Smooth muscle cell (in vitro differentiated cells): ENCODE measurements around the gene COPB2. TPM values are rescaled to one million over a fixed set of nuclear protein-coding genes. Genes with fewer than 3 reads are reported as not detected.

Experiments
- DNase-seq: peaks from one replicate; lab custom pipeline; 2025; ENCODE audit not compliant: unreplicated experiment; lab: John Stamatoyannopoulos, UW
- H2AFZ ChIP-seq: fragments of 200-600 bp; sonication (generic); 2 replicates; pipeline ENCODE4 v1.6.0; 2016; ENCODE audit warnings: antibody characterized with exemption, low read depth, mild to moderate bottlenecking
- H3F3A ChIP-seq: fragments of 200-600 bp; sonication (generic); 2 replicates; pipeline ENCODE4 v1.6.0; 2017; ENCODE audit warnings: antibody characterized with exemption, low read depth
- H3K27ac ChIP-seq: fragments of 200-600 bp; sonication (generic); 2 replicates; pipeline ENCODE4 v1.5.1; 2016; ENCODE audit warnings: low read depth, mild to moderate bottlenecking
- H3K27me3 ChIP-seq: fragments of 200-600 bp; sonication (generic); 2 replicates; pipeline ENCODE4 v1.6.1; 2016; ENCODE audit warnings: low read depth, mild to moderate bottlenecking
- H3K36me3 ChIP-seq: fragments of 200-600 bp; sonication (generic); 2 replicates; pipeline ENCODE4 v1.5.1; 2016; ENCODE audit warnings: low read depth
- H3K4me1 ChIP-seq: fragments of 200-600 bp; sonication (generic); 2 replicates; pipeline ENCODE4 v1.5.1; 2016; ENCODE audit warnings: low read depth
- H3K4me2 ChIP-seq: fragments of 200-600 bp; sonication (generic); 2 replicates; pipeline ENCODE4 v1.6.0; 2016; ENCODE audit warnings: mild to moderate bottlenecking
- H3K4me3 ChIP-seq: fragments of 200-600 bp; sonication (generic); 2 replicates; pipeline ENCODE4 v1.5.1; 2016; ENCODE audit warnings: mild to moderate bottlenecking
- H3K79me2 ChIP-seq: fragments of 200-600 bp; sonication (generic); 2 replicates; pipeline ENCODE4 v1.6.0; 2016; ENCODE audit warnings: low read depth, mild to moderate bottlenecking
- H3K9ac ChIP-seq: fragments of 200-600 bp; sonication (generic); 2 replicates; pipeline ENCODE4 v1.6.0; 2016; ENCODE audit warnings: low read depth
- H3K9me3 ChIP-seq: fragments of 200-600 bp; sonication (generic); replicated peaks from 2 replicates; pipeline ENCODE4 v1.5.1; 2016; ENCODE audit warnings: low read depth
- H4K20me1 ChIP-seq: fragments of 200-600 bp; sonication (generic); 2 replicates; pipeline ENCODE4 v1.6.0; 2016; ENCODE audit warnings: low read depth
- WGBS: methylation state at CpG from one replicate; pipeline ENCODE4 v1.1.7; 2016; ENCODE audit warnings: low lambda C conversion rate; 5-methylcytosine and 5-hydroxymethylcytosine counted together
- polyA plus RNA-seq: library from polyadenylated mRNA; unstranded; fragments of >200 nt; fragmentation: Nextera tagmentation; extraction: Ambion mirVana; gene quantifications from 2 replicates; pipeline ENCODE4 v1.2.1, GENCODE V29; 2016
- total RNA-seq: library from RNA; depleted of rRNA; stranded (reverse); fragments of >200 nt; gene quantifications from 2 replicates; pipeline ENCODE4 v1.2.3, GENCODE V29; 2014
- TF ChIP-seq, protein P1 (sequence below): fragments of 200-600 bp; sonication (generic); IDR thresholded peaks from 2 replicates; pipeline ENCODE4 v1.5.1; 2017; ENCODE audit warnings: borderline replicate concordance, mild to moderate bottlenecking, antibody characterized with exemption; ENCODE audit not compliant: insufficient read depth, poor library complexity, severe bottlenecking

Gene COPB2
- total and polyA plus RNA-seq, 2 experiments from 2014 or later = 157 to 194 TPM

GRCh38 chr3:139319428-139320402, 69.7 kb downstream of the COPB2 start:
- Histone ChIP-seq H3K4me3 (no peak overlapping the region), H3K79me2 (no peaks in the 10 kb centered on the region), H4K20me1 (no peaks in the 10 kb centered on the region), H3K9me3 (no peaks in the 10 kb centered on the region), H3K4me2 (no peak overlapping the region), H2AFZ (no peak overlapping the region), H3K4me1 (no peaks in the 10 kb centered on the region), H3K36me3 (no peaks in the 10 kb centered on the region), H3K9ac (no peak overlapping the region), H3K27ac (no peak overlapping the region), H3K27me3 (peaks cover 3% of the 10 kb centered on the region), H3F3A (no peaks in the 10 kb centered on the region)
- WGBS = 65% methylated on average over 10 of the region's 10 CpGs
- DNase-seq = no peak
- TF ChIP-seq, protein P1, sequence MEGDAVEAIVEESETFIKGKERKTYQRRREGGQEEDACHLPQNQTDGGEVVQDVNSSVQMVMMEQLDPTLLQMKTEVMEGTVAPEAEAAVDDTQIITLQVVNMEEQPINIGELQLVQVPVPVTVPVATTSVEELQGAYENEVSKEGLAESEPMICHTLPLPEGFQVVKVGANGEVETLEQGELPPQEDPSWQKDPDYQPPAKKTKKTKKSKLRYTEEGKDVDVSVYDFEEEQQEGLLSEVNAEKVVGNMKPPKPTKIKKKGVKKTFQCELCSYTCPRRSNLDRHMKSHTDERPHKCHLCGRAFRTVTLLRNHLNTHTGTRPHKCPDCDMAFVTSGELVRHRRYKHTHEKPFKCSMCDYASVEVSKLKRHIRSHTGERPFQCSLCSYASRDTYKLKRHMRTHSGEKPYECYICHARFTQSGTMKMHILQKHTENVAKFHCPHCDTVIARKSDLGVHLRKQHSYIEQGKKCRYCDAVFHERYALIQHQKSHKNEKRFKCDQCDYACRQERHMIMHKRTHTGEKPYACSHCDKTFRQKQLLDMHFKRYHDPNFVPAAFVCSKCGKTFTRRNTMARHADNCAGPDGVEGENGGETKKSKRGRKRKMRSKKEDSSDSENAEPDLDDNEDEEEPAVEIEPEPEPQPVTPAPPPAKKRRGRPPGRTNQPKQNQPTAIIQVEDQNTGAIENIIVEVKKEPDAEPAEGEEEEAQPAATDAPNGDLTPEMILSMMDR = no peak

- no peaks in the 10 kb centered on the region for H3K4me1 ChIP-seq
- no peak overlapping the region for H2AFZ ChIP-seq
- no peaks in the 10 kb centered on the region for H3K79me2 ChIP-seq
- H4K20me1 ChIP-seq = no peaks in the 10 kb centered on the region
- no peak overlapping the region for H3K9ac ChIP-seq
- H3K4me2 ChIP-seq = no peak overlapping the region
- 89% methylated on average over 6 of the region's 6 CpGs for WGBS
- H3K4me3 ChIP-seq = no peak overlapping the region
- no peaks in the 10 kb centered on the region for H3F3A ChIP-seq
- TF ChIP-seq, protein P1 = no peak
- no peak overlapping the region for H3K27ac ChIP-seq
- no peaks in the 10 kb centered on the region for H3K9me3 ChIP-seq
- H3K27me3 ChIP-seq = peaks cover 3% of the 10 kb centered on the region
- DNase-seq = no peak
- H3K36me3 ChIP-seq = no peaks in the 10 kb centered on the region
Observed at GRCh38 chr3:139318826-139319225, 70.6 kb downstream of the COPB2 start.

GRCh38 chr3:139318431-139318816, 71.0 kb downstream of the COPB2 start:
- TF ChIP-seq, protein P1 = no peak
- Histone ChIP-seq H3K4me3 (no peak overlapping the region), H3K27me3 (peaks cover 1% of the 10 kb centered on the region), H4K20me1 (no peaks in the 10 kb centered on the region), H3K4me1 (no peaks in the 10 kb centered on the region), H3K4me2 (no peak overlapping the region), H3K79me2 (no peaks in the 10 kb centered on the region), H2AFZ (no peak overlapping the region), H3K9ac (no peak overlapping the region), H3K36me3 (no peaks in the 10 kb centered on the region), H3K27ac (no peak overlapping the region), H3K9me3 (no peaks in the 10 kb centered on the region), H3F3A (no peaks in the 10 kb centered on the region)
- WGBS = 70% methylated on average over 3 of the region's 3 CpGs
- DNase-seq = no peak
